ENCODE data around the gene TGFBR3.

The TGFBR3 gene

DNA sequence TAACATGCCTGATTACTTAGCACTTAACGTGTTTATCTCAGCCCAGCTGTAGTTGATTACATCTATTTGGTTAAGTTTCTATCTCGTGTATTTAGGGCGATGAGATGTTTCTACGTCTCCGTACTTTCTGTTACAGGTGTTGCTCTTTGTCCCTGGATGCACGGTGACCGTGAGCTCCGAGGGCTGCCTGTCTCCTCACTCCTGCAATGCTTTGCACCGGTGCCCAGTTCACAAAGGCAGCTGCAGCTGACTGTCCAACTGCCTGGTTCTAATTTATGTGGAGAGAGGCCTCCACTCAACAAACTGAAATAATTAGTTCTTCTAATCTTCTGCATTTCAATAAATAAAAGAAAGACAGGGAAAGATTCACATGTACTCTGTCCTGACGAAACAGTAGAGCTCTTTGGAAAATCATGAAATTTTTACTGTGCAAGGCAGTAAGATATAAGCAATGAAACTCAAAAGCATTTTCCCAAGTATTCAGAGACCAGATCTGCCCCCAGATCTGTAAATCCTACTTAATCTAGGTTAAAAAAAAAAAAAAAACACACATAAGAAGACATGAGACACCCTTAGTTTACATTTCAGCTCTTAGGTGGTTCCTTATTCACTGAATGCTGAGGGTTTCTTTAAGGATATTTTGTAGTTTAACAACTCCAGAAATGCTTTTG, 108.2 kb downstream of the TGFBR3 start:
- DNase-seq (ENCODE audit: low spot score) = no peak

DNA sequence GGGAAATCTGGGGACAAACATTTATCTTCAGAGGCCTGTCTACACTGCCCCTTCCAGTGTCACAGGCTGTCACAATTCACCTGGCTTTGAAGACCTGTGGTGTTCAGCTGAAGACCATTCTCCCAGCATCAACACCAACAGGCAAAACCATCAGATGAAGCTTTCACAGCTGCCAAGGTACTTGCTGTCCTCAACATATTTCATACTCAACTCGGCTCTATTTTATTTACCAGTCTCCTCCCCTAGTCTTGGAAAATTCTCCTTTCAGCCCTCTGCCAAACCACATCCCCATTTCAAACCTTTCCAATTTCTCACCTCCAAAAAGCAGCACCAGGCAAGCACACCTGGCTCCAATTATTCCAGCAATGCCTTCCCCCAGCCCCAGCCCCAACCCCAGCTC, 108.8 kb downstream of the TGFBR3 start:
- no peak for DNase-seq (ENCODE audit: low spot score)

GRCh38 chr1:91776068-91776794, 109.7 kb downstream of the TGFBR3 start:
- no peak for DNase-seq (ENCODE audit: low spot score)

DNA sequence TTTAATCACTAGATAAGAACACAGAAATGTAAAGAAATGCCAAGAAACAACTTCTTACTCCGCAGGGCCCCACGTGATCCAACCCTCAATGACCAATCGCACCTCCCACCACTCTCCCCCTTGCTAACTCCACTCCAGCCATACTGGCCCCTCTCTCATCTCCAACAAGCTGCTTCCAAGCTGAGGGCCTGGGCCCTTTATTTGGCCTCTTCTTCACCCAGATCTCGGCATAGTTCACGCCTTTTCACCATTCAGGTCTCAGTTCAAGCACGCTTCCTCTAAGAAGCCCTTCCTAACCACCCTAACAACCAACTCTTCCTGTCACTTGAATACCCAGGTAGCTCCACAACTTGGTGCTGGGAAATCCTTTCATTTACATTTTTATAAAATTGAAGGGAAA, 110.7 kb downstream of the TGFBR3 start:
- no peak for DNase-seq (ENCODE audit: low spot score)

DNA sequence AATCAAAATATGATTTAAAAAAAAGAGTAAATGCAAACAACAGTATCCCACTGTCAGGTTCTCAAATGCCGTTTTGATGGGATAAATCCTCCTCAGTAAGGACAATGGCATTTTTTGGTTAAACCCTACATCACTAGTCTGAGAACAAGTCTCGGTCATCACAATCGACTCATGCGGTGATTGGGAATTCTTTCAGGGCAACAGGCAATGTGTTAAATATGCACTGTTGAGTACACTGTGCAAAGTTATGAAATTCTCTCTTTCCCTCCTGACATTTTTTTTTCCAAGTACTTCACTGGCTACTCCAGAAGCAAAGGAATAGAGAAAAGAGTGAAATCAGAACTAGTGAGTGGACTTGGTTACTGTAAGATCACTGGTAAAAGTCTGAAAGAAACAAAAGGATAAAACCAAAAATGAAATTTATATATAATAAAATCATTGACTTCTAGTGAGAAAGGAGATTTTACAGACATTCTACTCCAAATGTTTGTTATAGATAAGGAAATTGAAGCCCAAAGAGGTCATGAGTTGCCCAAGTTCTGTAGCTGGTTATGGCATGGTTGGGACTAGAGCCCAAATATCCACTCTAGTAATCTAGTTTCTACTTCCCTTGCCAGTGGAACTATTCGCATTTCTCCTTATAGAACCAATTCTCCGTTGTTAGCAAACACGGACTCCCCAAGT, 111.3 kb downstream of the TGFBR3 start:
- no peak for DNase-seq (ENCODE audit: low spot score)

DNA sequence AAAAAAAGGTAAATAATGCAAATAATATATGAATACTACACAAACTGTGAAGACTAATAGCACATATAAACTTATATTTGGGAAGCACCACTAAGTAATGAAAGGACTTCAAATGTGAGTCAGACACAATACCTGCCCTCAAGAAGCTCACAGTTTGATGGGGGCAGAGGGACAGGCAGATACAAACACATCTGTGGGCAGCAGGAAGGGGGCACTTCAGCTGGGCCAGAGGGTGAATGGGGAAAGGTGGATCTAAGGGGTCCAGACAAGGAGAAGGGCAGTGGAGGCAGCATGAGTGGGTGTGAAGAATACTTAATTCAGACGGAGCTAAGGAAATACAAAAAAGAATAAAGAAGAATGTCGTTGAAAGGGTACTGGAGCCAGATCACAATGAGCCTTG, 114.2 kb downstream of the TGFBR3 start:
- DNase-seq (ENCODE audit: low spot score) = no peak

GRCh38 chr1:91770667-91771268, 115.2 kb downstream of the TGFBR3 start:
- no peak for DNase-seq (ENCODE audit: low spot score)

DNA sequence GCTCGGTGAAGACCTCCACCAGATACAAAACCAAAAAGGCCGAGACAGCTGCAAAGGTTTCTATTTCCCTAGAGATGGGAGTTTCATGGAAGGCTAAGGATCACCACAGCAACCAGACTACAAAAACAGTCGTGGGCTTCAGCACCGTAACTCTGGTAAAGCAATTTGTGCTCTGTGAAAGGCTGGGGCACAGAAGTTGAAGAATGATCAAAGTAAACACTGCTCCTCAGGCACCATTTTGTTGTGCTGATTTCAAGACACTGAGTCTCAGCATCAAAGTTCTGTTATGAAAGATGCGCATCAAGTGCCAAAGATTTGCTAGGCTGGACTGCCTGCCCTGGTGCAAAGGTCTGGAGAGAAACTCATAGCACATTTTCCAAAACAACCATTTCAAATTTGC, 116.2 kb downstream of the TGFBR3 start:
- no peak for DNase-seq (ENCODE audit: low spot score)

DNA sequence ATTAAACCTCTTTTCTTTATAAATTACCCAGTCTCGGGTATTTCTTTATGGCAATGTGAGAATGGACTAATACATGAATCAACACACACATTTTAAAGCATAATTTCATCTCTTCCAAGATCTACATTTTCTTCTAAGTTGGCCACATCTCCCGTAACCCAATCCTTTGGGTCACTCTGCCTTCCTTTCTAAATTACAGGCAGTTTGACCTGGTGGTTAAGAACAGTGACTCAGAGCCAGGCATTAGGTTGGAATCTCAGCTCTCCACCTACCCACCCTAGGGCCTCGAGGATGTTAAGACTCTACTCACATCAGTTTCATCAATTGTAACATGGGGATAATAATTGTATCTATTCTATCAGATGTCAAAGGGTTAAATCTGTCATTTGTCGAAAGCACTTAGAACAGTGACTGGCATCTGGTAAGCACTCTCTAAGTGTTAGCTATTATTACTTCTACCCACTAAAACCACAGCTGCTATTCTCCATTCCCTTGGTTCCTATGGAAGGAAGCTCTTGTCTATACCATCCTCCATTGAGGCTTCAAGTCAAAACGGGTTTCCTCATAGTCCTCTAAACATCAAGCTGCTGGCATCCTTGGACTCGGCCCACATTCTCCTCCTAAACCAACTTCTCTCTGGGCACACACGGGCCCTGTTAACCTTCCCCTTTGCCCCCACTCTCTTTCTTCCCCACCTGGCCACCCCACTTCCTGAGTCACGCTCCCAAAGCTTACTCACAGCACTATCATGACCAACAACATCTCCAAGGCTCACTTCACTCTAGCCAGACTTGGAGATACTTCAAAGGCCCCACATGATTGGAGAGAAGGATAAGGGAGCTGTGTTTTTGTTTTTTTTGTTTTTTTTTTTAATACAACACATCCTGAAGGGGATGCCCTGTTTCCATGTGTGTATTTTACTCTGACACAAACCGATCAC, 116.9 kb downstream of the TGFBR3 start:
- no peak for DNase-seq (ENCODE audit: low spot score)

- no peak for DNase-seq (ENCODE audit: low spot score)
These were observed 117.8 kb downstream of the TGFBR3 start for GRCh38 chr1:91768120-91768519.

- DNase-seq (ENCODE audit: low spot score) = no peak
These were observed 119.1 kb downstream of the TGFBR3 start for GRCh38 chr1:91766883-91767282.

DNA sequence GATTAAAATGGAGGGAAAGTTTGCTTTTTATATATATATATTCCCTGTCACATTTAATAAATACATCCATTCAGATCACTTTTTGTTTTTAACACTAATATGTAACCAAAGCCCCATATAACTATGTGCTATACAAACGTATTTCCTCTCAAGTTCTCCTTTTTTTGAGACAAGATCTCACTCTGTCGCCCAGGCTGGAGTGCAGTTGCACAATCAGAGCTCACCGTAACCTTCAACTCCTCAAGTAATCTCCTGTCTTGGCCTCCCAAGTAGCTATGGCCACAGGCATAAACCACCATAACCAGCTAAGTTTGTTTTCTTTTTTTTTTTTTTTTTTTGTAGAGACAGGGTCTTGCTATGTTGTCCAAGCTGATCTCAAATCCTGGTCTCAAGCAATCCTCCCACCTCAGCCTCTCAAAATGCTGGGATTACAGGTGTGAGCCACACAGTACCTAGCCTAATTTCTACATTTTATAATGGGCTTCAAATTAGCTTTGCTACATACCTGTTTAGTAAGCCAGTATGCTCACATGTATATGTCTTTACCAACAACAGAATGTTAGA, 120.0 kb downstream of the TGFBR3 start:
- no peak for DNase-seq (ENCODE audit: low spot score)

GRCh38 chr1:91765293-91765692, 120.7 kb downstream of the TGFBR3 start:
- no peak for DNase-seq (ENCODE audit: low spot score)

- no peak for DNase-seq (ENCODE audit: low spot score)
These were observed 121.4 kb downstream of the TGFBR3 start for GRCh38 chr1:91764471-91765115.

DNA sequence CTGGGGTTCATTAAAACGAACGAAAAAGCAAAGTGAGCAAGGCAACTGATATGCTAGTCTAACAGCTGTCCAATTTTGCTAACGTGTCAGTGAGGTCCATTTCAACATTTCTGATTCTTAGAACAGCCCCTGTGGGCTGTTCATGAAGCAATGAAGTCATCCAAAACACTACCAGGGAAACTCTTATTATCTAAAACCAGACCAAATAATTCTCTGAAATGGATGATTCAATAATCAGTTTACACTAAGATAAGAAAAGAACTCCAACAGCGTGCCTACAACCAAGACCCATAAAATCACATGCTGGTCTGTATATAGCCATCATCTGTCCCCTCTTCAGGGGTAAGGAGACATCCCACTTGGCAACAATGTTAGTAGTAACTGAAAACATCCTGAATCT, 122.7 kb downstream of the TGFBR3 start:
- no peak for DNase-seq (ENCODE audit: low spot score)

GRCh38 chr1:91761295-91761721, 124.6 kb downstream of the TGFBR3 start:
- no peak for DNase-seq (ENCODE audit: low spot score)

DNA sequence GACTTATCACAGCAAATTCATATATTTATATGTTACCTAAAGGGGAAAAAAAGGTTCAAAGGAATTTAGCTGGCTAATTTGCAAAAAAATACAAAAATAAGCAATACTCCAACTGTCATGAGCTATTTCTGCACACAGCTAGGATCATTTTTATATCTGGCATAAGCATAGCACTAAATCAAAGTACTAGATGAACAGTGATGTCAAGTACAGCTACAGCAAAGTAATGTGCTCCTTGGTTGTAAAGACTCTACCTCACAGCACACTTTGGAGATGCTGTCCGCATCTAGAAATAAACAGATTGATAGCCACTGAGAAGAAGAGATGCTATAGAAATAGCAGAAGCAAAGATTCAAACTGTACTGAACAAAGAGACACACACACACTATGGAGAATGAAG, 125.4 kb downstream of the TGFBR3 start:
- no peak for DNase-seq (ENCODE audit: low spot score)

DNA sequence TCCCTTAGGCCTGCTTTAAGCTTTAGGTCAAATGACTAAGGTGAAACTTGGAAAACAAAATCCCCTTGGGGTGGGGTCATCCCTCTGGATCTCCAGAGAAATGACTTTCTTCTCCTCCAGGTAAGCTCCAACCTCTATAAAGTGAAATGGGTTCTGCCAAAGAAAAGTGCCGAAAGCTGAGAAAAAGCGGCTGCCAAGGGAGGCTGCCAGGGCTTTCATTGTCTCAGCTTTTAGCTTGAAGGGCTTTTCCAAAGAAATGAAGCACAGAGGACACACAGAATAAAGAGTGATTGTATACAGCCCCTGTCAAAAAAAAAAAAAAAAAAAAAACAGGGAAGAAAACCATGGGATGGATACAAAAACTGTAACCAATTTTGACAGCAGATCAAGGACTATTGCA, 126.9 kb downstream of the TGFBR3 start:
- DNase-seq (ENCODE audit: low spot score) = no peak

GRCh38 chr1:91757763-91758460, 128.0 kb downstream of the TGFBR3 start:
- DNase-seq (ENCODE audit: low spot score) = no peak

DNA sequence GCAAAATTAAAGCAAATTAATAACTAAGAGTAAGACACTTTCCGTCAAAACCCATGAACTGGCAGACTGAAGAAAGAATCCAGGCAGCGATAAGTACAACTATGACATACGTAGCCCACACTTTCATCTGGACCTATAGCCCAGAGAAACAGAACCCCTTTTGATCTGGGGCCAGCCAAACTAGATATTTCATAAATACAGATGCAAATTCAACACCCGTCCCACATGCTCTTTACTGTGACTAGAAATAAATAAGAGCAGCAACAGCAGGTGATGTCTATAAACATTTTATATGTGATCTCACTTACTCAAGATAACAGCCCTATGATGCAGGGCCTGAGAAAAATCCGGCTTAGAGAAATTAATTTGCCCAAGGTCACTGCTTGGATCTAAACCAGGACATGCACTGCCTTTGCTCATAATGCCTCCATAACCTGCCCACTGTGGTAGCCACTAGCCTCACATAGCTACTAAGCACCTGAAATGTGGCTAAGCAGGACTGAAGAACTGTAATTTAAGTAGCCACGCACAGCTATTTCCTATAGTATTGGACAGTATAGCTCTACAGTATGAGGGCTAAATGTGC, 130.2 kb downstream of the TGFBR3 start:
- no peak for DNase-seq (ENCODE audit: low spot score)

All from putamen (tissue), 1 donor.